OCI-LY3 (cell line): ENCODE measurements around the gene DLG1.

ENCODE experiments used
- H2AFZ ChIP-seq: fragments of 200-600, 300-600 bp; shearing (Covaris generic); 2 replicates; pipeline ENCODE4 v1.6.0; 2014; ENCODE audit warnings: antibody characterized with exemption, low read depth, low read length
- H3K27ac ChIP-seq: fragments of 200-600, 300-600 bp; sonication (generic); 2 replicates; pipeline ENCODE4 v1.5.1; 2014; ENCODE audit warnings: mild to moderate bottlenecking, low read length, moderate library complexity, mixed read lengths
- H3K27me3 ChIP-seq: fragments of 200-600, 300-600 bp; sonication (generic); 2 replicates; pipeline ENCODE4 v1.6.1; 2014; ENCODE audit warnings: low read depth, low read length, mixed read lengths
- H3K36me3 ChIP-seq: fragments of 200-600, 300-600 bp; sonication (generic); replicated peaks from 2 replicates; pipeline ENCODE3; 2014; ENCODE audit warnings: low read depth, low read length, mixed read lengths
- H3K4me1 ChIP-seq: fragments of 300-600, 200-600 bp; sonication (generic); 2 replicates; pipeline ENCODE4 v1.6.1; 2014; ENCODE audit warnings: low read length, mixed read lengths
- H3K4me2 ChIP-seq: fragments of 200-600, 300-600 bp; sonication (generic); 2 replicates; pipeline ENCODE4 v1.6.1; 2014; ENCODE audit warnings: low read length, mixed read lengths
- H3K4me3 ChIP-seq: fragments of 300-600, 200-600 bp; sonication (generic); 2 replicates; pipeline ENCODE4 v1.5.1; 2014; ENCODE audit warnings: antibody characterized with exemption, mild to moderate bottlenecking, low read length, moderate library complexity
- H3K79me2 ChIP-seq: fragments of 300-600, 200-600 bp; shearing (Covaris generic); 2 replicates; pipeline ENCODE4 v1.6.1; 2014; ENCODE audit warnings: mild to moderate bottlenecking, low read length, mixed read lengths
- H3K9ac ChIP-seq: fragments of 300-600, 200-600 bp; shearing (Covaris generic); 2 replicates; pipeline ENCODE4 v1.6.0; 2014; ENCODE audit warnings: mild to moderate bottlenecking, low read length, moderate library complexity
- H3K9me3 ChIP-seq: fragments of 200-600, 300-600 bp; shearing (Covaris generic); 2 replicates; pipeline ENCODE4 v1.6.1; 2014; ENCODE audit warnings: low read length, mixed read lengths; ENCODE audit not compliant: insufficient read depth
- H4K20me1 ChIP-seq: fragments of 200-600, 300-600 bp; sonication (generic); 2 replicates; pipeline ENCODE4 v1.6.1; 2016; ENCODE audit warnings: low read length, mixed read lengths; ENCODE audit not compliant: insufficient read depth
- CTCF ChIP-seq: fragments of 200-600, 300-600 bp; sonication (generic); IDR thresholded peaks from 2 replicates; pipeline ENCODE4 v1.5.1; 2014; ENCODE audit warnings: antibody characterized with exemption, low read length, low read depth
- EZH2phosphoT487 ChIP-seq: fragments of 200-600 bp; shearing (Covaris generic); IDR thresholded peaks from 2 replicates; pipeline ENCODE4 v1.6.1; 2018; ENCODE audit warnings: antibody characterized with exemption, mixed run types, low read depth

Gene DLG1

DNA sequence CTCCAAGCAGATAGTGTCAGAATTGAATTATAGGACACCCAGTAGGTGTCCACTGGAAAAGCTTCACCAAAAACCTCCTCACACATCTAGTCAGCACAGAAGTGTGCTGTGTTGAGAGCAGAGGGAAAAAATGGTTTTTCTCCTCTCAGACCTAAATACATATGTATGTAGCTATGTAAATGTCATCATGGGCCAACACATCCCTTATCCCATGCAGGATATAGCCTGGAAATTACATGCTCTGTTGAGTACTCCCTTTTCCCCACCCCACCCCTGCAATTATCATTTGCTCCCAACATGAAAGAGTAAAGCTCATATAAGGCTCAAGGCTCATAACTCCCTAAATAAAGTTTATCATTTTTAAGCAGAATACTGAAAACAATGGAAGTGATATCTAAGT is 35.7 kb downstream of the DLG1 start:
- Histone ChIP-seq H2AFZ (no peak overlapping the region), H3K79me2 (peaks cover 16% of the 10 kb centered on the region), H4K20me1 (0 out of 2 replicates have a peak, but pooled peaks cover 4% of the 10 kb centered on the region), H3K27ac (no peak overlapping the region), H3K36me3 (no peaks in the 10 kb centered on the region), H3K27me3 (no peaks in the 10 kb centered on the region), H3K4me1 (no peaks in the 10 kb centered on the region), H3K4me2 (no peak overlapping the region), H3K9me3 (no peaks in the 10 kb centered on the region), H3K9ac (no peak overlapping the region), H3K4me3 (no peak overlapping the region)
- no peak for TF ChIP-seq EZH2phosphoT487
- TF ChIP-seq CTCF, result no peak

DNA sequence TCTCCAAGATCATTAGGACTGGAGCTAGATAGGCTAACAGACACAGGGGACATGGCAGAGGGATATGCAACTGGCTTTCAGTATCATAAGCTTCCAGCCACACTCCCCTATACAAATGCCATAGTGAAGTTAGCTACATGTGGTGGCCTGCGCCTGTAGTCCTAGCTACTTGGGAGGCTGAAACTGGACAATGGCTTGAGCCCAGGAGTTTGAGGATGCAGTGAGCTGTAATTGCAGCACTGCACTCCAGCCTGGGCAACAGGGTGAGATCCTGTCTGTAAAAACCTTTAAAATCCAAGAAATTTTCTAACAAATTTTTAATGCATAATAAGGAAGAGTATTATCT is 37.3 kb downstream of the DLG1 start:
- H3K4me2 ChIP-seq, result no peak overlapping the region
- H3K9me3 ChIP-seq, result no peaks in the 10 kb centered on the region
- TF ChIP-seq CTCF, result no peak
- no peaks in the 10 kb centered on the region for H3K27me3 ChIP-seq
- H2AFZ ChIP-seq, result no peak overlapping the region
- no peaks in the 10 kb centered on the region for H3K36me3 ChIP-seq
- H4K20me1 ChIP-seq, result peaks cover 12% of the 10 kb centered on the region
- H3K4me1 ChIP-seq, result no peaks in the 10 kb centered on the region
- H3K79me2 ChIP-seq, result peaks cover 18% of the 10 kb centered on the region
- H3K9ac ChIP-seq, result no peak overlapping the region
- H3K27ac ChIP-seq, result no peak overlapping the region
- no peak overlapping the region for H3K4me3 ChIP-seq

GRCh38 chr3:197260491-197261163 is 37.8 kb downstream of the DLG1 start:
- Histone ChIP-seq H3K27ac (no peak overlapping the region), H2AFZ (no peak overlapping the region), H3K27me3 (no peaks in the 10 kb centered on the region), H3K4me1 (no peaks in the 10 kb centered on the region), H3K36me3 (no peaks in the 10 kb centered on the region), H3K9me3 (no peaks in the 10 kb centered on the region), H3K79me2 (peaks cover 23% of the 10 kb centered on the region), H3K4me3 (no peak overlapping the region), H3K4me2 (no peak overlapping the region), H3K9ac (no peak overlapping the region), H4K20me1 (peaks cover 13% of the 10 kb centered on the region)
- TF ChIP-seq CTCF (no peak), EZH2phosphoT487 (no peak)

DNA sequence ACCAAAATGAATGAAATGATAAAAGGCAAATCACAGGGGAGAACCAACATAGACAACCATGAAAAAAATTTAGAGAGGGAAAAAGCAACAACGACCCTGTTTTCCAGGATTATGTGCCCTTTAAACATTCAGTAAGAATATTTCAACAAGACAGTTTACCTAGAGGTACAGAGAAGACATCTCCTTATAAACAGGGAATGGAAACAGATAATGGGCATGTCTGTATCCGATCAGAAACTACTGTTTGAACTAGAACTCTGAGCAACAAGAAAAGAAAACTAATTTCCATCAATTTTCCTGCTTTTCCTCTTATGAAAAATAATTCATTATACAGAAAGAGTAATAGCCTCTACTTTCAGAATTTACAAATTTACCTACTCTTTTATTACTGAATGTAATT is 39.3 kb downstream of the DLG1 start:
- no peaks in the 10 kb centered on the region for H3K9me3 ChIP-seq
- no peak overlapping the region for H3K4me3 ChIP-seq
- no peaks in the 10 kb centered on the region for H3K27me3 ChIP-seq
- H3K79me2 ChIP-seq, result peaks cover 28% of the 10 kb centered on the region
- H4K20me1 ChIP-seq, result peaks cover 19% of the 10 kb centered on the region
- no peak overlapping the region for H3K27ac ChIP-seq
- H2AFZ ChIP-seq, result no peak overlapping the region
- no peaks in the 10 kb centered on the region for H3K4me1 ChIP-seq
- no peak overlapping the region for H3K4me2 ChIP-seq
- H3K9ac ChIP-seq, result no peak overlapping the region
- TF ChIP-seq CTCF, result no peak
- no peak for TF ChIP-seq EZH2phosphoT487
- no peaks in the 10 kb centered on the region for H3K36me3 ChIP-seq
